Stimulated activated CD8-positive, alpha-beta memory T cell treated with anti-CD3 and anti-CD28 coated beads, Interleukin-12 subunit alpha, Interleukin-12 subunit beta, amount 100 ng/mL, for 4 hours (primary cell): ENCODE results near the gene PHLPP1.

Source experiments
- DNase-seq: peaks from one replicate; pipeline ENCODE4 v3.0.0-alpha.2; 2020; ENCODE audit warnings: low read depth

PHLPP1 gene

DNA sequence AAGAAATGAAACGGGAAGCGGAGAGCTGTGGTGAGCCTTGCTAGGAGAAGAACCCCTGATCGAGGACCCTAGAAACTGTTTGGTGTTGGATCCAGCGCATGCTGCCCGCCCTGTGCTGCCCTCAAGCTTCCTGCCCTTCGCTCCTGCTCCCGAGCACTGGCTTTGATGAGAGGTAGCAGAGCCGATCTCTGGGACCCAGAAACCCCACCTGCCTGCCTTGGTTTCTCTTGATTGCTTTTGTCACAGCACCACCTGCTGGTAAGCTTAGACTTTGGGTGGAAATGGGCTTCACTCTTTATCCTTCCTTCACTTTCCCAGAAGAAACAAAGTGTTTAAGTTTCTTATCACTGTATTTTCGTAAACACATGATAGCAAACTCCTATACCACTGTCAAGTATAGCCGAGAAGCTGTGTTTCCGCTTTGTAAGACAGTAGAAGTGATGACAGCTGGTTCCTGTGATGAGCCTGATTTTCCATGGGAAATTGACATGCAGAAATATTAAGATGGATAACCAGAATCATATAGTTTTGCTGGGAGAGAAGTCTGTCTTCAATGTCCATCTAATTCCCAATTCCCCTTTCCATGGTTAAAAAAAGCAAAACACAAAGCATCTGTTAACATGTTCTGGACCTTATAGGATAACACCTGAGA, 267.4 kb downstream of the PHLPP1 start:
- no peak for DNase-seq

GRCh38 chr18:62984656-62985315, 269.4 kb downstream of the PHLPP1 start:
- no peak for DNase-seq

GRCh38 chr18:62986490-62986889, 271.1 kb downstream of the PHLPP1 start:
- no peak for DNase-seq

GRCh38 chr18:62987055-62987830, 271.9 kb downstream of the PHLPP1 start:
- no peak for DNase-seq

DNA sequence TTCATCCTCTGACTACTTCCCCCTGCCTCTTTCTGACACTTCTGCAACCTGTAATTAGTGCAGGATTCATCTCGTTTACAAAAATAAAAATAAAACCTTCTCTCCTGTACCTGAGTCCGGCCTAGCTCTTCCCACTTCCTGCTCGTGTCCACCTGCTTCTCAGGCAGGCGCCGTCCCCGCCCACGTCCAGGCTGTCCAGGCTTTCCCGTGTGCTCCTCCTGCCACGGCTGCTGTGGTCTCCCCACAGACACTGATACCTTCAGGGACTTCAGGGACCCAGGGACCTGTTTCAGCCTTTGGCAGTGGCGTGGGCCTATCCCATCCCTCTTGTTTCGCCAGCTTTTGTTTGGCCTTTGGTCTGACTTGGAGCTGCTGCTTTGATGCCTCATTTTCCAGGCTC, 272.5 kb downstream of the PHLPP1 start:
- no peak for DNase-seq

- DNase-seq, result no peak
Observed at GRCh38 chr18:62988471-62988870, 273.1 kb downstream of the PHLPP1 start.

DNA sequence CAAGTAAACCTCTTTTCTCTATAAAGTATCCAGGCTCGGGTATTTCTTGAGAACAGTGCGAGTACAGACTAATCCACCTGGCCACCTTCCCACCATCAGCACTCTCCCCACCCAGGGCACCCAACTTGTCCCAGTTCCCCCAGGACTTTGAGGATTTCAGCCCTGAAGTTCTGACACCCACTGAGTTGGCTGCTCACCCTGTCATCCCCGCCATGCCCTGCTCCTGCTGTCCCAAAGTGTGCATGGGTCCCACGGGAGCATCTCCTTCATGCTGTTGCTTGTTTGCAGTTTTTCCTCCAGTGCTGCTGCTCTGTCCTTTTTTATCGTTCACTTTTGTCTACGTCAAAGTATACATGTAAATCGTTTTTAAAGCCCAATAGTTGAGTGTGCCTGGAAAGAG, 273.9 kb downstream of the PHLPP1 start:
- DNase-seq, result no peak

DNA sequence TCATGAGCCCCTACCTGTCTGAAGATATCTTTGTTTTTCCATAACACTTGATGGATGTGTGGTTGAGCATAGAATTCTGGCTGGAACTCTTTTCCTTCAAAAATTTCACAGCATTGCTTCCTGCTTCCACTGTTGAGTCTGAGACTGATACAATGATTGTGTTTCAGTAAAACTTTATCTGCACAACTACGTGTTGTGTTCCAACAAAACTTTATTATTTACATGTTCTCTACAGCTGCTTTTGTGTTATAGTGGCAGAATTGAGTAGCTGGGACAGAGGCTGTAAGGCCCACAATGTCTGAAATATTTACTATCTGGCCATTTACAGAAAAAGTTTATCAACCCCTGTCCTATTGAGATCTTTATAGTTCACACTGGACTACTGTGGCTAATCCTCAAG, 275.3 kb downstream of the PHLPP1 start:
- DNase-seq, result no peak

DNA sequence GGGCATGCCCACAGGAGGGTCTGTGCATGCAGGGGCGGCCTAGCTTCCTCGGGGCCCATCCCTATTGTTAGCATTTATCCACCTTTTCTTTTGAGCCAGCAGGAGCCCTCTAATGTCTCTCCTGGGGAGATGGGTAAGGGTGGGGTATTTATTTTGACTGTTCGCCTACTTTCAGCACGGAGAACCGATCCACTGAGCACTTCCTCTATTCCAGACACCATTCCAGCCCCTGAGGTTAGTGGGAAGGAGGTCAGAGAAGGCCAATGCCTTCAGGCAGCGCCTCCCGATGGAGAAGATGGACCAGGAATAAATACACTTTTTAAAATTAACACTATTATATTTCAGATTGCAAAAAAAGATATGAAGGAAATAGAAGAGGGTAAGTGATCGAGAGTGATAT, 276.0 kb downstream of the PHLPP1 start:
- DNase-seq, result no peak

DNA sequence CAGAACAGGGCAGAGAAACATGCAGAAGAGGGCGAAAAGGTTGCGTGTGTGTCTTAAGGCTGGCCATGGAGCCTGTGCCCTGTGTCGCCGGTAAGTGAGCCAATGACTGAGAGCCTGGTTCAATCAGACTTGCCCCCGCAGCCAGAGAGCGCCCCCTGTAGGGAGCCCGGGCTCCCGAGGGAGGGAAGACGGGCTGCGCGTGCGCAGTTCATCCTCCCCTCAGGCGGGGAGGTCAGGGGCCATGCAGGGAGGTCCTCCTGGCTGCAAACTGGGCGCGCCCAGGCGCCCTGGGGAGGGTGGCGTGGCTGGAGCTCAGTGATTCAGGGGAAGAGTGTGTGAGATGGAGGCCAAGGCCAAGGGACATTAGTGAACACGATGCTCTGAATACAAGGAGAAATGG, 276.6 kb downstream of the PHLPP1 start:
- DNase-seq, result no peak

DNA sequence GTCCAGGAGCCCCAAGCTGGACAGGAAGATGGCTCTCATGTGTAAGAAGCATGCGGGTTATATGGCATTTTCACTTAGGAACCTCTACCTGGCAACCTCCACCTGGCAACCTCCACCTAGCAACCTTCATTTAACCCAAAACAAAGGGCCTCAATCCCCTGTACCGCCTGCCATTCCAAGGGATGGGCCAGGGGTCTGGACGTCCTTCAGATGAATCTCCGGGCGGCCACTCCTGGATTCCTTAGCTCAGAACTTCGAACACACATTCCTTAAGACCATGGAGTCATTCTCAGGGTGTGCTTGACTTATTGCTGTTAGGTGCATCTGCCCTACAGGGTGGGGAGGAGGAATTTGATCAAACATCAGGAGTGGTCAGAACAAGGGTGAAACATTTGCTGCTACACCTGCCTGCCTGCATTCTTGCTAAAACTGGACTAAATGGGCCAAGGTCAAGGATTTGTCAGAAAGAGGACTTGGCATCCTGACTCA, 277.6 kb downstream of the PHLPP1 start:
- DNase-seq, result no peak

DNA sequence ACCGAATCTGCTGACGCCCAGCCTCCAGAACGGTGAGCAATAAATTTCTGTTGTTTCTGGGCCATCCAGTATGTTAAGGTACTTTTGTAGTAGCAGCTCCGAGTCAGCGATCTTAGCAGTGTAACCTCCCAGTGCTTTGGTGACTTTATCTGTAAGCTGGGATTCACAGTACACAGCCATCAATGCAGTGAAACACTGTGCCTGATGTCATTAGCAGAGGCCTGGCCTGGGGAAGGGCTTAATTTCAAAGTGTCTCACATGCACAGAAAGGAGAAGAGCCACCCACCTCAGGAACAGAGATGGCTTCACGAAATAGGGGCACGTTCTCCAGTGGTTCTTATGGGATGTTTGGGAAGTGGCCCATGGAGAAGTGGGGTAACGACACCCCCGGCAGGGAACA, 281.2 kb downstream of the PHLPP1 start:
- DNase-seq, result no peak

DNA sequence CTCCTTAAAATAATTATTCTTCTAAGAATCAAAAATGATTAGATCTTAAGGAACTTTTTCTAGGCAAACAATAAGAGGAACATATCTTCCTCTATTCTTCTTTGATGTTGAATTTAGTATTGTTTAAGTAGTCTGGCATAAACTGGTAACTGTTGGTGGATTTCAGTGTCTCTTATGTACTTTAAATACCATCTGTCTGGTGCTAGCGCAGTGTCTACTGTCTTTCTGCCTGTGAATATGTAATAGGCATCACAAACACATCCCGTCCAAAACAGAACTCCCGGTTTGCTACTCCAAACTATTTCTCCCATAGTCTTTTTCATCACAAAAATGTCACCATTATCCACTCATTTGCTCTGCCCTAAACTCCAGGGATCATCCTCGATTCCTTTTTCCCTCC, 281.7 kb downstream of the PHLPP1 start:
- DNase-seq, result no peak

DNA sequence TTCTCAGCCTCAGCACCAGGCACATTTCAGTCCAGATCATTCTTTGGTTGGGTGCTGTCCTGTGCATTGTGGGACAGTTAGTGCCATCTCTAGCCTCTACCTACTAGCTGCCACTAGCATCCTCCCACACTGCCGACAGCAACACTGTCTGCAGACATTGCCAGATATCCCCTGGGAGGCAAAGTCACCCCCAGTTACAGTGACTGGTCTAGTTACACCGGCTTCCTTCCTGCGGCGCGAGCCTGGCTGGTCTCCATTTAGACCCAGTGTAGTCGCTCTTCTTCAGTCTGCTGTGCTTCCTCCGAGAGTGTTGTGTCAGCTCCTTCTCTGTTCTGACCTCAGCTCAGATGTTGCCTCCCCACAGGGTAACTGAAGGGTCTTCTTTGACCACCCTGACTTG, 283.1 kb downstream of the PHLPP1 start:
- DNase-seq, result no peak

GRCh38 chr18:62999392-62999791, 284.1 kb downstream of the PHLPP1 start:
- no peak for DNase-seq

DNA sequence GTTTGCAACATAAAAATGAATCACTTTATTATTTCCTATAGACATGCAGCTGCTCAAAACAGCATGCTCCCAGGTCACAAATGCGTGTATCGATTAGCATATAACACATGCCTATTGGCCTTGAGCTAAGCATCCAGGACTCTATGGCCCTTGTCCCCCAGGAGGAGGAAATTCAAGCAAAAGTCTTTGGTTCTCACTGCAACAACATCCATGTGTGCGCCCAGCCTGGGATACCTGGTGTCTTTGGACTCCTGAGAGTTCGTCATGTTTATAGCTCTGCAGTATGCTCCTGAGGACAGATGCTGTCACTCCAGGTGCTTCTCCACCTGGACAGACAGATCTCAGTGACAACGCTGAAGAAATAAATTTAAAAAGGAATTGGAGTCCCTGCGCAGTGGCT, 284.6 kb downstream of the PHLPP1 start:
- no peak for DNase-seq

- DNase-seq, result no peak
Observed at GRCh38 chr18:63000839-63001238, 285.5 kb downstream of the PHLPP1 start.

- no peak for DNase-seq
Observed at GRCh38 chr18:63001861-63002260, 286.5 kb downstream of the PHLPP1 start.

- DNase-seq, result no peak
Observed at GRCh38 chr18:63002305-63002704, 287.0 kb downstream of the PHLPP1 start.

DNA sequence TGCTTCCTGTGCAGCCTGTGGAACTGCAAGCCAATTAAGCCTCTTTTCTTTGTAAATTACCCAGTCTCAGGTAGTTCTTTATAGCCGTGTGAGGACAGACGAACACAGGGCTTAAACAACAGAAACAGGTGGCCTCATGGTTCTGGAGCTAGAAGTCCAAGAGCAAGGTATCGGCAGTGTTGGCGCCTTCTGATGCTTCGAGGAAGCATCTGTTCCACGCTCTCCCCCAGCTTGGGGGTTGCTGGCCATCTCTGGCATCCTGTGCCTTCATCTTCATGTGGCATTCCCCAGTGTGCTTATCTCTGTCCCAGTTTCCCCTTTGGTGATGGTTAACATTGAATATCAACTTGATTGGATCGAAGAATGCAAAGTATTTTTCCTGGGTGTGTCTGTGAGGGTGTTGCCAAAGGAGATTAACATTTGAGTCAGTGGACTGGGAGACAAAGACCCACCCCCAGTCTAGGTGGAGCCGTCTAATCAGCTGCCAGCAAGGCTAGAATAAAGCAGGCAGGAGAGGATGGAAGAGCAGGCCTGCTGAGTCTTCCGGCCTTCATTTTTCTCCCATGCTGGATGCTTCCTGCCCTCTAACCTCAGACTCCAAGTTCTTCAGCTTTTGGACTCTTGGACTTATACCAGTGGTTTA, 287.6 kb downstream of the PHLPP1 start:
- DNase-seq, result no peak

DNA sequence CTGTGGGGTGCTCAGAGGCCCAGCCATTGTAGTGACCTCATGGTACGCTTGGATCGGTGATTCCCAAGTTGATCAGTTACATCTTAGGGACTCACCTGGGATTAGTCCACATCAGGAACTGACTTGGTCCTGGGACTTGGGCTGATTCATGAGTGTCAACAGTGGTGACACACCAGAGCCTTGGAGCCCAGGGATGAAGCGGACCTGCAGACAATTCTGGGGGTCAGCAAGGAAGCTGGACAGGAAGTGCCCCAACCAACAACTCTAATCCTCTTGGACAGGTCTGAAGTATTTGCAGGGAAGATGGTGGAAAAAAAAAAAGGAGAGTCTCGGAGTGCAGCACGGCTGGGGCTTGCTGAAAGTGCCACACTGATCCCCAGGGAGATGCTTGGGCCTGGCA, 288.6 kb downstream of the PHLPP1 start:
- no peak for DNase-seq

GRCh38 chr18:63004466-63005089, 289.2 kb downstream of the PHLPP1 start:
- DNase-seq, result no peak
